Peyer's patch (tissue), 4 donors: ENCODE results near the gene LUC7L3. TPM values are rescaled to one million over a fixed set of nuclear protein-coding genes. Genes with fewer than 3 reads are reported as not detected.
A peak's percentile ranks its signal among the peaks of the same experiment; 100 is the strongest.

Experiments used
- DNase-seq, 3 donors: peaks; one replicate each; pipeline ENCODE4 v3.0.0-alpha.2; 2017 to 2019
- H3K27ac ChIP-seq, 4 donors: fragments of 200-600 bp; sonication (generic); one replicate each; pipeline ENCODE4 v1.5.1; 2016 to 2019
- H3K27me3 ChIP-seq, 2 donors: fragments of 200-600 bp; sonication (generic); one replicate each; pipeline ENCODE4 v1.5.1; 2019
- H3K36me3 ChIP-seq, 3 donors: fragments of 200-600 bp; sonication (generic); one replicate each; pipeline ENCODE4 v1.5.1; 2016 to 2019
- H3K4me1 ChIP-seq, 4 donors: fragments of 200-600 bp; sonication (generic); one replicate each; pipeline ENCODE4 v1.5.1; 2016 to 2019
- H3K4me3 ChIP-seq, 4 donors: fragments of 200-600 bp; sonication (generic); 1 replicate in 3 of 4; 2 replicates in 1 of 4; pipeline ENCODE4 v1.5.1; 2016 to 2019; ENCODE audit warnings: mild to moderate bottlenecking in 1 of 4
- H3K9me3 ChIP-seq, 4 donors: fragments of 200-600 bp; sonication (generic); one replicate each; pipeline ENCODE4 v1.5.1; 2016 to 2019; ENCODE audit warnings: mild to moderate bottlenecking in 1 of 4
- CTCF ChIP-seq, 6 experiments: fragments of 450-650 bp in 4 of 6; fragments of 200-600 bp in 2 of 6; sonication (generic) in 1 of 6; IDR thresholded peaks; one replicate each; pipeline ENCODE4 v1.5.1; 2017 to 2019; ENCODE audit warnings: antibody characterized with exemption in 6 of 6, mild to moderate bottlenecking in 3 of 6, moderate library complexity in 1 of 6
- POLR2A ChIP-seq, 2 donors: fragments of 450-650 bp; IDR thresholded peaks; one replicate each; pipeline ENCODE4 v1.5.1; 2017; ENCODE audit warnings: antibody characterized with exemption in 2 of 2, mild to moderate bottlenecking in 2 of 2, moderate library complexity in 2 of 2
- total RNA-seq, 4 donors: library from RNA; depleted of rRNA; stranded (reverse); fragments of >200 nt; gene quantifications; one replicate each; pipeline ENCODE4 v1.1.0, GENCODE V29; 2016

The LUC7L3 gene
- total RNA-seq, 4 donors from 2014 or later = 77.2 to 1,326 (median 139) TPM

- Histone ChIP-seq H3K27ac (no peak overlapping the region), H3K36me3 (no peaks in the 10 kb centered on the region), H3K27me3 (no peaks in the 10 kb centered on the region), H3K9me3 (no peaks in the 10 kb centered on the region), H3K4me3 (peak overlapping the region in 1 of 4 donors; percentile 2), H3K4me1 (peaks cover 0 to 2% (median 0%) of the 10 kb centered on the region in 4 donors)
- no peak for DNase-seq
- no peak for TF ChIP-seq POLR2A (IDR thresholded peaks at IDR 0.05)
- TF ChIP-seq CTCF (IDR thresholded peaks at IDR 0.05) = no peak
Observed at GRCh38 chr17:50781167-50781566, 61.8 kb downstream of the LUC7L3 start.

GRCh38 chr17:50783193-50783660 is 63.8 kb downstream of the LUC7L3 start:
- Histone ChIP-seq H3K36me3 (no peaks in the 10 kb centered on the region), H3K27ac (no peak overlapping the region), H3K4me1 (peaks cover 0 to 6% (median 0%) of the 10 kb centered on the region in 4 donors), H3K27me3 (no peaks in the 10 kb centered on the region), H3K4me3 (no peak overlapping the region), H3K9me3 (no peaks in the 10 kb centered on the region)
- peak; percentile 73 to 90 (median 90) for DNase-seq
- TF ChIP-seq POLR2A (IDR thresholded peaks at IDR 0.05) (peak in 1 of 2 donors; percentile 19), CTCF (IDR thresholded peaks at IDR 0.05) (peak; percentile 94 to 100 (median 98))

DNA sequence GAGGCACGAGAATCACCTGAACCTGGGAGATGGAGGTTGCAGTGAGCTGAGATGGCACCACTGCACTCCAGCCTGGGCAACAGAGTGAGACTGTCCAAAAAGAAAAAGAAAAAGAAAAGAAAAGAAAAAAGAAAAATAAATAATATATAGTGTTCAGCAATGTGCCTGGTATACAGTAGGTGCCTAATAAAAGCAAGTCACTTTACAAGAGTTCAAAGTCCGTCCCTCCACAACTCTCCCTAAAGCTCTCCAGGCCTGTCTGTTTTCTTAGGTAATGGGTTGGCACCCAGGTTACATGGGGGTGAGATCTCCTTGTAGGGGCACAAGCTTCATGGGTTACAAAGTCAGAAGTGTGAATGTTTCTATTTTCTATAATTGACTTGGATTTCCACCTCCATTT is 64.5 kb downstream of the LUC7L3 start:
- Histone ChIP-seq H3K4me3 (no peak overlapping the region), H3K4me1 (peaks cover 0 to 6% (median 0%) of the 10 kb centered on the region in 4 donors), H3K9me3 (no peaks in the 10 kb centered on the region), H3K36me3 (no peaks in the 10 kb centered on the region), H3K27ac (no peak overlapping the region), H3K27me3 (no peaks in the 10 kb centered on the region)
- TF ChIP-seq CTCF (IDR thresholded peaks at IDR 0.05) = no peak
- TF ChIP-seq POLR2A (IDR thresholded peaks at IDR 0.05) = no peak
- no peak for DNase-seq

- no peak overlapping the region for H3K27ac ChIP-seq
- H3K4me3 ChIP-seq = no peak overlapping the region
- no peaks in the 10 kb centered on the region for H3K27me3 ChIP-seq
- peaks cover 0 to 6% (median 0%) of the 10 kb centered on the region in 4 donors for H3K4me1 ChIP-seq
- no peak for DNase-seq
- H3K36me3 ChIP-seq = no peaks in the 10 kb centered on the region
- TF ChIP-seq POLR2A (IDR thresholded peaks at IDR 0.05) (no peak), CTCF (IDR thresholded peaks at IDR 0.05) (no peak)
- no peaks in the 10 kb centered on the region for H3K9me3 ChIP-seq
Observed at GRCh38 chr17:50785126-50785525, 65.7 kb downstream of the LUC7L3 start.

GRCh38 chr17:50785946-50786570 is 66.7 kb downstream of the LUC7L3 start:
- DNase-seq = no peak
- no peak for TF ChIP-seq CTCF (IDR thresholded peaks at IDR 0.05)
- H3K4me3 ChIP-seq = no peak overlapping the region

More at GRCh38 chr17:50785946-50786570, 66.7 kb downstream of the LUC7L3 start:
- H3K9me3 ChIP-seq = no peaks in the 10 kb centered on the region
- no peaks in the 10 kb centered on the region for H3K36me3 ChIP-seq
- no peak overlapping the region for H3K27ac ChIP-seq
- H3K27me3 ChIP-seq = no peaks in the 10 kb centered on the region
- peaks cover 0 to 6% (median 0%) of the 10 kb centered on the region in 4 donors for H3K4me1 ChIP-seq
